GM13976 (cell line): ENCODE results near the gene PILRB.

Experiments
- DNase-seq: peaks from one replicate; pipeline ENCODE4 v3.0.0; 2012; ENCODE audit warnings: low spot score
- in situ Hi-C: fragments of 300-500 bp; cut with MboI; formaldehyde crosslinking; loops from one replicate; pipeline ENCODE4 v1.12.0; 2022; ENCODE audit warnings: low sequenced_read_pairs, mixed read lengths, inconsistent platforms; ENCODE audit not compliant: unreplicated experiment
- TF ChIP-seq, protein P1 (sequence below): IDR thresholded peaks from 2 replicates; pipeline ENCODE4 v1.5.1; 2012; ENCODE audit warnings: borderline replicate concordance, mild to moderate bottlenecking; ENCODE audit not compliant: insufficient read depth; ENCODE audit errors: extremely low read depth, missing control alignments, control extremely low read depth

PILRB gene

DNA sequence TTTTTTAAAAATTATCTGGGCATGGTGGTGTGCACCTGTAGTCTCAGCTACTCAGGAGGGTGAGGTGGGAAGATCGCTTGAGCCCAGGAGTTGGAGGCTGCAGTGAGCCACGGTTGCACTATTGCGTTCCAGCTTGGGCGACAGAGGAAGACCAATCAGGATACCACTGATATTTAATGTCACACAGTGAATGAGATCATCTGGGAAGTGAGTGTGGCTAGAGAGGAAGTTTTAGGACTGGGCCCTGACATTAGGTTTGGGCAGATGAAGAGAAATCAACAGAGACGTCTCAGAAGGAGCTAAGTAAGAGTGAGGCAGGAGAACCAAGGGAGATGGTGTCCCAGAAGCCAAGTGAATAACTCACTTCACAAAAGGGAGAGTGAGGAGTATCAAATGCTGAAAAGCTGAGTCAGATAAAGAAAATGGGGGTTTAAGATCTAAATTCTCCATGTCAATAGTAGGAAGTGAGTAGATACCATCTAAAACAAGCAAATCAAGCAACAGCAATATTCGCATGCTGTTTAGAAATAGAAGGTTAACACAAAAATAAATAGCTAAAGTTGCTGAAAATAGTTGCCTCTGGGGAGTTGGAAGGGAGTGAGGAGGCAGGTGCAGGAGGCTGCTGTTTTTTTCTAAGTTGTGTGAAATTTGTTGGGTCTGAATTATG, 26.8 kb downstream of the PILRB start:
- TF ChIP-seq, protein P1, sequence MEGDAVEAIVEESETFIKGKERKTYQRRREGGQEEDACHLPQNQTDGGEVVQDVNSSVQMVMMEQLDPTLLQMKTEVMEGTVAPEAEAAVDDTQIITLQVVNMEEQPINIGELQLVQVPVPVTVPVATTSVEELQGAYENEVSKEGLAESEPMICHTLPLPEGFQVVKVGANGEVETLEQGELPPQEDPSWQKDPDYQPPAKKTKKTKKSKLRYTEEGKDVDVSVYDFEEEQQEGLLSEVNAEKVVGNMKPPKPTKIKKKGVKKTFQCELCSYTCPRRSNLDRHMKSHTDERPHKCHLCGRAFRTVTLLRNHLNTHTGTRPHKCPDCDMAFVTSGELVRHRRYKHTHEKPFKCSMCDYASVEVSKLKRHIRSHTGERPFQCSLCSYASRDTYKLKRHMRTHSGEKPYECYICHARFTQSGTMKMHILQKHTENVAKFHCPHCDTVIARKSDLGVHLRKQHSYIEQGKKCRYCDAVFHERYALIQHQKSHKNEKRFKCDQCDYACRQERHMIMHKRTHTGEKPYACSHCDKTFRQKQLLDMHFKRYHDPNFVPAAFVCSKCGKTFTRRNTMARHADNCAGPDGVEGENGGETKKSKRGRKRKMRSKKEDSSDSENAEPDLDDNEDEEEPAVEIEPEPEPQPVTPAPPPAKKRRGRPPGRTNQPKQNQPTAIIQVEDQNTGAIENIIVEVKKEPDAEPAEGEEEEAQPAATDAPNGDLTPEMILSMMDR = no peak
- no peak for DNase-seq
- in situ Hi-C loops = no loop called here

DNA sequence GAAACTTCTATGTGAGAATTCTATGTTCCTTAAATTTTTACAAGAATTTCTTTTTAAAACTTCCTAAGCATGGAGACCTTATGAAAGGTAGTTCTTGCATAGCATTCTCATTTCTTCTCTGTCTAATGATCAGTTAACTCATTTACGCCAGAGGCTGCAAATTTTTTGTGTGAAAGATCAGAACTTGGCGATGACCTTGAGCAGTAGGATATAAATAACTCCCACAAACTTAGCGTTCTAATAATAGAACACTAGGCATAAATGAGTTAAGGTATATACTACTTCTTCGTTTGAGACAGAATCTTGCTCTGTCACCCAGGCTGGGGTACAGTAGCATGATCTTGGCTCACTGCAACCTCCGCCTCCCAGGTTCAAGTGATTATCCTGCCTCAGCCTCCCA, 29.0 kb downstream of the PILRB start:
- in situ Hi-C loops = no loop called here
- no peak for DNase-seq
- TF ChIP-seq, protein P1 = no peak

DNA sequence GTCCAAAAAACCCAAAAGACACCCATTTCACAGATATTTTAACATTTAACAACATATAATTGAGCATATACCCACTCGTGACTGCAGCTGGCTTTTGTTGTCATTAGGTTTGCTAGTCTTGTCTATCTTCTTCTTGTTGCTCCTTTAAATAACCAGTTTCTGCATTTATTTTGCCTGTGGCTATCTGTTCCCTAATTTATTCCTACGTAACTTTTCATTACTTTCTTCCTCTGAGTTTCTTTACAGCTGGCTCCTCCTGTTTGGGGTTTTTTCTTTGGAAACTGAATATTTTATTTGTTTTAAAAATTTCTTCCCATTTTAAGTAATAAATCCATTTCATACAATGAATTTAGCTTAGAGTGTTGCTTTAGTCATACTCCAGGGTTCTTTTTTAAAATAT, 29.8 kb downstream of the PILRB start:
- in situ Hi-C loops = no loop called here
- no peak for DNase-seq
- TF ChIP-seq, protein P1 = no peak

DNA sequence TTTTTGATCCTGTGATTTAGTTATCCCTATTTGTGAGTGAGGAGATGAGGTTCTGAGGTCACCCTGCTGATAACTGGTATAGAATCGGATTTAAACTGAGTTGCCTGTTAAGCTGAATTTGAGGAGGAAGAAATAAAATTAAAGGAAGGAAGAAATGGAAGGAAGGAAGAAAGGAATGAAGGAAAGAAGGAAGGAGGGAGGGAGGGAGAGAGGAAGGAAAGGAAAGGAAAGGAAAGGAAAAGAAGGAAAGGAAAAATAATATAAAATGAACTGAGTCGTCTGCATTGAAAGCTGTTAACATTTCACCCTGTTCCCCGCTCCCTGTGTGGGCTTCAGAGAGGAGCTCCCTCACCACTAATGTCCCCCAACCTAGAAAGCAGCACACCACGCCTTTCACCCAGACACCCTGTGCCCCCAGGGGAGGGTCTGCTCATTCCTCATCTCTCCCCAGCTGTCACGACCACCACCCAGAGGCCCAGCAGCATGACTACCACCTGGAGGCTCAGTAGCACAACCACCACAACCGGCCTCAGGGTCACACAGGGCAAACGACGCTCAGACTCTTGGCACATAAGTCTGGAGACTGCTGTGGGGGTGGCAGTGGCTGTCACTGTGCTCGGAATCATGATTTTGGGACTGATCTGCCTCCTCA, 31.6 kb downstream of the PILRB start:
- no peak for DNase-seq
- in situ Hi-C loops = no loop called here
- TF ChIP-seq, protein P1 = no peak

DNA sequence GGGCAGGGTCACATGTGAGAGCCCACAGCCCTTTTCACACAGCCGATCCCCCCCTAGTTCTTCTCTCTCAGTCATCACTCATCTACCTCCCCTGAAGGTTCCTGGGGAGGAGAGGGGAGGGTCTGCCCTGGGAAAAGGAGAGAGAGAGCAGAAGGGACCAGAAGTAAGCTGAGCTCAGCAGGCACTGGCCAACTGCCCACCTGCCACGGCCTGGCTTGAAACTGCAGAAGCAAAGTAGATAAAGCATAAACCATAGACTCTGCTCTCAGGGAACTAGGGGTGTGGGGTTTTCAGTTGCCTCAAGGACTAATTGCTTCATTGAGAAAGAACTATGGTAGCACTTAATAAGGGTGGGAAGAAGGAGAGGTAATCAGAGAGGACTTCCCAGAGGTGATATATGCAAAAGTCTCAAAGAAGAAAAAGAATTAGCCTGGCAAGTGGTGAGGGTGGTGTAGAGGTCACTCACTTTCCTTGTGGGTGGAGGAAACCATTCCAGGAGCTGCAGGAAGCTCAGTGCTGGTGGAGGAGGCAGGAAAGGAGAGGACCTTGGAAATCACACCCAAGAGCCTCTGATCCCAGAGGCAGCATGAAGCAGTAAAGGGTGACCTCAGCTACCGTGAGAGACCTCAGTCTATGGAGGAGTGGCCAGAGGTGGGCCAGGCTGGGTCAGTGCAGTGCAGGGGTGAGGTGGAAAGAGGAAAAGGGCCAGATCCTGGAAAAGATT, 32.5 kb downstream of the PILRB start:
- in situ Hi-C loops = no loop called here
- no peak for DNase-seq
- TF ChIP-seq, protein P1 = no peak

DNA sequence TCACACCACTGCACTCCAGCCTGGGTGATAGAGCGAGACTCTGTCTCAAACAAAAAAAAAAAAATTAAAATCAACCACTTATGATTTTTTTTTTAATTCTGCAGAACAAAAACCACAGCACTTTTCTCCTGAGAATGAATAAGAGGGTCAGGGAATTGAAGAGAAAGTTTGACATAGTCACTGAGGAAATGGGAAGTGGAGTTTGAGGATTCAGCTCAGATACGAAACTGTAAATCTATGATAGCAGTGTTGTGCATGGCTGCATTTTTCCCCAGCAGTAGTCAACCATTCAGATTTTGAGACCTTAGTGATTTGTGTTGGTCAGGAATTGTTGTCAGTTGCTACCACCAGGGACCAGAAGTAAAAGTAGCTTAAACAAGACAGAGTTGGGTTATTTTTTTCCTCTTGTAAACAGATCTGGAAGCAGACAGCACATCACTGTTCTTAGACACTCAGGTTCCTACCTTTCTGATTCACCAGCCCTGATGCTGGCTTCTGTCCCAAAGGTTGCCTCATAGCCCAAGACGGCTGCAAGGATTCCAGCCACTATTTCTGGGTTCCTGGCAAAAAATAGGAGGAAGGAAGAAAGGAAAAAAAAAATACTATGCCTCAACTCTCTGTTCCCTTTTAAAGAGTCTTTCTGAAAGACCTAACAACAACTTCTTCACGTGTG, 35.5 kb downstream of the PILRB start:
- DNase-seq = no peak
- in situ Hi-C loops = no loop called here
- TF ChIP-seq, protein P1 = no peak
